Type B pancreatic cell (in vitro differentiated cells): ENCODE results near the gene UNC119B. TPM values are rescaled to one million over a fixed set of nuclear protein-coding genes. Genes with fewer than 3 reads are reported as not detected.
A peak's percentile ranks its signal among the peaks of the same experiment; 100 is the strongest.

ENCODE experiments used
- DNase-seq: peaks from one replicate; pipeline ENCODE4 v3.0.0; 2021; ENCODE audit warnings: mixed read lengths; ENCODE audit not compliant: unreplicated experiment; ENCODE audit errors: extremely low spot score
- H3K27ac Mint-ChIP-seq: 2 replicates; pipeline ENCODE4 v1.8.0; 2021; ENCODE audit warnings: mild to moderate bottlenecking, mixed read lengths
- H3K27me3 Mint-ChIP-seq: 2 replicates; pipeline ENCODE4 v1.8.0; 2021; ENCODE audit warnings: mixed read lengths
- H3K36me3 Mint-ChIP-seq: 2 replicates; pipeline ENCODE4 v1.8.0; 2021; ENCODE audit warnings: mixed read lengths
- H3K4me1 Mint-ChIP-seq: one replicate; pipeline ENCODE4 v1.8.0; 2021; ENCODE audit warnings: mixed read lengths; ENCODE audit not compliant: unreplicated experiment
- H3K4me3 Mint-ChIP-seq: 2 replicates; pipeline ENCODE4 v1.8.0; 2021; ENCODE audit warnings: mild to moderate bottlenecking, mixed read lengths
- H3K9me3 Mint-ChIP-seq: 2 replicates; pipeline ENCODE4 v1.8.0; 2021; ENCODE audit warnings: mixed read lengths
- total RNA-seq: library from RNA; stranded (reverse); gene quantifications from 2 replicates; pipeline ENCODE4 v1.2.1, GENCODE V29; 2021; ENCODE audit warnings: low replicate concordance
- TF ChIP-seq, protein P1 (sequence below): fragments of 200-600 bp; sonication (generic); conservative IDR thresholded peaks from 2 replicates; pipeline ENCODE4 v1.5.0; 2021; ENCODE audit warnings: antibody characterized with exemption, mild to moderate bottlenecking

UNC119B gene
- total RNA-seq, 1 donor from 2014 or later, result 57.2 TPM

DNA sequence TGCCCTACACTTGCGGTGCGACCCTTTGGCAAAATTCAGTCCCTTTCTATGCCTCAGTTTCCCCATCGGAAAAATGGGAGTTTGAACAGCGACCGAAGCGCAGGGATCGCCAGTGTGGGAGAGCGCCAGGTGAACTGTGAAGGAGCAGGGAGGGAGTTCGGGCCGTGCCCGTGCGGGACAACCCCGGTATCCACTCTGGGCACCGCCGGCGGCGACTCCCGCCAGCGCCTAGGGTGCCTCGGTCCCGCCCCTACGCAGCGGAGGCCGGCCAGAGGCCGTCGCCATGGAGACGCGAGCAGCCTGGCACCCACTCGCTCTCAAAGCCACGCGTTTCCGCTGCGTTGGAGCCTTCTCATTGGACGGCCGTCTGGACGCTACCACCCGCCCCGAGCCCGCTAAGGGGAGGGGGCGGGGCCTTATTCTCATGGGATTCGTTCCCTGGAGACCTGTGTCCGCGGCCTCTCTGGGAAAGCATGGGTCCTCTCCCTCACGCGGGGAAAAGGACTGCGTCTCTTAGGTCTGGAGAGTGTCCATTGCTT is 24.0 kb upstream of the UNC119B start:
- H3K9me3 Mint-ChIP-seq, result no peaks in the 10 kb centered on the region
- H3K36me3 Mint-ChIP-seq, result no peaks in the 10 kb centered on the region
- DNase-seq, result peak; percentile 94
- H3K4me3 Mint-ChIP-seq, result peak overlapping the region; percentile 97
- H3K27ac Mint-ChIP-seq, result peak overlapping the region; percentile 95
- no peaks in the 10 kb centered on the region for H3K27me3 Mint-ChIP-seq
- H3K4me1 Mint-ChIP-seq, result peaks cover 29% of the 10 kb centered on the region
- TF ChIP-seq, protein P1, sequence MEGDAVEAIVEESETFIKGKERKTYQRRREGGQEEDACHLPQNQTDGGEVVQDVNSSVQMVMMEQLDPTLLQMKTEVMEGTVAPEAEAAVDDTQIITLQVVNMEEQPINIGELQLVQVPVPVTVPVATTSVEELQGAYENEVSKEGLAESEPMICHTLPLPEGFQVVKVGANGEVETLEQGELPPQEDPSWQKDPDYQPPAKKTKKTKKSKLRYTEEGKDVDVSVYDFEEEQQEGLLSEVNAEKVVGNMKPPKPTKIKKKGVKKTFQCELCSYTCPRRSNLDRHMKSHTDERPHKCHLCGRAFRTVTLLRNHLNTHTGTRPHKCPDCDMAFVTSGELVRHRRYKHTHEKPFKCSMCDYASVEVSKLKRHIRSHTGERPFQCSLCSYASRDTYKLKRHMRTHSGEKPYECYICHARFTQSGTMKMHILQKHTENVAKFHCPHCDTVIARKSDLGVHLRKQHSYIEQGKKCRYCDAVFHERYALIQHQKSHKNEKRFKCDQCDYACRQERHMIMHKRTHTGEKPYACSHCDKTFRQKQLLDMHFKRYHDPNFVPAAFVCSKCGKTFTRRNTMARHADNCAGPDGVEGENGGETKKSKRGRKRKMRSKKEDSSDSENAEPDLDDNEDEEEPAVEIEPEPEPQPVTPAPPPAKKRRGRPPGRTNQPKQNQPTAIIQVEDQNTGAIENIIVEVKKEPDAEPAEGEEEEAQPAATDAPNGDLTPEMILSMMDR, result no peak

DNA sequence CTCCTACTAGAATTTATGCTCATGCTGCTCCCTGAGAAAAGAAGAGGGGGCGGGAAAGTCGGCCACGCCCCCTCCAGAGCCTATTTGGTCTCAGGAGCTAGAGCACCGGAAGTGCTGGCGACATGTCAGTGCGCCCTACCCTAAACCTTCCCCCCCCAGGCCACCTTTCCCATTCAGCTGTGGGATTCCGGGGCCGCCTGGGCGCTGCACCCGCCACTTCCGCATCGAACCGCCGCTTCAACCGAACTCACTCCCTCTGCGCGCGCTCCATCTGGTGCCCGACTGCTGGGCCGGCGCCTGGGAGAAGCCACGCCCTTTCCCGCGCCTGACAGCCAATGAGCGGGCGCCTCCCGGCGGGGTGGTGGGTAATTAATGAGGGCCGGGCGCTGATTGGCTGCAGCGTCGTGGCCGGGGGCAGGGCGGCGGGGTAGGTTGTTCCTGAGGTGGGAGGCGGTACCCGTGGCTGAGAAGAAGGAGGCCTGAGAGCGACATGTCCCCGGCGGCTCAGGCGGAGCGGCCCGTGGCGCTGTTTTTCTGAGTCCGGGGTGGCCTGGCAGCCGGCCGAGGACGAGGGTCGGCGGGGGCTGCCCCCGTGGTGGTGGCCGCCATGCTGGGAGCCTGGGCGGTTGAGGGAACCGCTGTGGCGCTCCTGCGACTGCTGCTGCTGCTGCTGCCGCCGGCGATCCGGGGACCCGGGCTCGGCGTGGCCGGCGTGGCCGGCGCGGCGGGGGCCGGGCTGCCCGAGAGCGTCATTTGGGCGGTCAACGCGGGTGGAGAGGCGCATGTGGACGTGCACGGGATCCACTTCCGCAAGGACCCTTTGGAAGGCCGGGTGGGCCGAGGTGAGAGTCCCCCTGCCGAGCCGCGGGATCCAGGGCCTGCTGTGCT is 23.3 kb upstream of the UNC119B start, which contains the start of gene MLEC:
Gene MLEC (plus strand): TSS at position 460 of the 888 bp plus-strand sequence. CDS start 148 bp downstream, at position 608.
- Mint-ChIP-seq H3K9me3 (no peaks in the 10 kb centered on the region), H3K36me3 (no peaks in the 10 kb centered on the region), H3K4me1 (peaks cover 37% of the 10 kb centered on the region), H3K27me3 (no peaks in the 10 kb centered on the region), H3K4me3 (peak within 1 kb of the TSS; percentile 97), H3K27ac (peak within 1 kb of the TSS; percentile 95)
- peak; percentile 99 for DNase-seq
- TF ChIP-seq, protein P1, result no peak

DNA sequence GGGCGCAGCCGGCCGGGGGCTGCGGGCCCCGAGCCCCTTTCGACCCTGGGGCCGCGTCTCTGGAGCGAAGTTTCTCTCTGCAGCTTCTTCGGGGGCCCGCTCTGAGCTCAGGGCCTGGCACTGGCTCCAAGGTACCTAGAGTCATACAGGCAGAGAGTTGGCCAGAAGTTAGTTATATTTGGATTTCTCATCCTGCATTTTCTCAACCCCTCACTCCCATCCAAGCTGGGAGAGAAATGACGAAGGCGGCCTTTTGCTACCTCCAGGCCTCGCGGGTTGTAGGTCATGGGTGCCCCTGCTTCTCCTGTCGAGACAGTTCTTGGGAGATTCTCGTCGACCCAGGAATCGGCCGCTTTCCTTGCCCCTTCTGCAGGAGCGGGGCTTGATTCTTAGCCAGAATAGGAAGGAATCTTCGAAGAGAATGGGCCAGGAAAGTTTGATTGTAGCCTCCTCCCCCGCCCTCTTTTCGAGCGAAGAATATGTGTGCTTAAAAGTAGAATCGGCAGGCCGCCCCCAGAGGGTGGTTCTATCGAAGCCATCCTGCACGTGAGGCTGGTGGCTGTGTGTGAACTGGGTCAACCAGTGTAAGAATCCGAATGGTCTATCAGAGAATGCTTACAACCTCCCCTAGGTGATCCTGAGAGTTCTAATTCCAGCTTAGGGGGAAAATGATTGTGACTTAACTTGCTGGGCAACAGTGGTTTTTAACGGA is 22.5 kb upstream of the UNC119B start:
- TF ChIP-seq, protein P1, result no peak
- H3K4me1 Mint-ChIP-seq, result peaks cover 45% of the 10 kb centered on the region
- peak overlapping the region; percentile 73 for H3K27ac Mint-ChIP-seq
- H3K27me3 Mint-ChIP-seq, result no peaks in the 10 kb centered on the region
- H3K9me3 Mint-ChIP-seq, result no peaks in the 10 kb centered on the region
- H3K4me3 Mint-ChIP-seq, result peak overlapping the region; percentile 91
- H3K36me3 Mint-ChIP-seq, result no peaks in the 10 kb centered on the region
- DNase-seq, result no peak

DNA sequence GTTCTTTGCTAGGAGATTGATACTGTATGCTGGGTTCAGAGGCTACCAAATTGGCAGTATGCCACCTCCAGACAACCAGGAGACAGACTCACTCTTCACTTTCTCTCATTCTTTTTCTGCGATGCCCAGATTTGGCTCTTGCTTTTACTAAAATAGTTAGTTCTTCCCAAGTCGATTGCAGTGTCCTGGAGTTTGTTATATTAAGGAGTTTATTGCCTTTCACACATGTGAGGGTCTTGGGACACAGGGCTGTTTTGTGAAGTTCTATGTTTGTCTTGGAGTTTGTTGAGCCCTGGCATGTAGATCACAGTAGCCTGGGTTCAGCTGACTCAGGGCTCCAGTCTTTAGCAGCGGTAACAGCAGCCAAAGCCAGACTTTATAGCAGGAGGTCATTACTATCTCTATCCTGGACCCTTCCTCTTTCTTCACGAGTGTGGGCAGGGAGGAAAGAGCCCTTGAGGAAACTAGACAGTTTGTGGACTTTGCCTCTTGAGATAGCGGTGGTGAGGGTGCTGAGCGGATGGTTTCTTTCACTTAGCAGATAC is 21.7 kb upstream of the UNC119B start:
- TF ChIP-seq, protein P1, result no peak
- no peaks in the 10 kb centered on the region for H3K9me3 Mint-ChIP-seq
- DNase-seq, result no peak

DNA sequence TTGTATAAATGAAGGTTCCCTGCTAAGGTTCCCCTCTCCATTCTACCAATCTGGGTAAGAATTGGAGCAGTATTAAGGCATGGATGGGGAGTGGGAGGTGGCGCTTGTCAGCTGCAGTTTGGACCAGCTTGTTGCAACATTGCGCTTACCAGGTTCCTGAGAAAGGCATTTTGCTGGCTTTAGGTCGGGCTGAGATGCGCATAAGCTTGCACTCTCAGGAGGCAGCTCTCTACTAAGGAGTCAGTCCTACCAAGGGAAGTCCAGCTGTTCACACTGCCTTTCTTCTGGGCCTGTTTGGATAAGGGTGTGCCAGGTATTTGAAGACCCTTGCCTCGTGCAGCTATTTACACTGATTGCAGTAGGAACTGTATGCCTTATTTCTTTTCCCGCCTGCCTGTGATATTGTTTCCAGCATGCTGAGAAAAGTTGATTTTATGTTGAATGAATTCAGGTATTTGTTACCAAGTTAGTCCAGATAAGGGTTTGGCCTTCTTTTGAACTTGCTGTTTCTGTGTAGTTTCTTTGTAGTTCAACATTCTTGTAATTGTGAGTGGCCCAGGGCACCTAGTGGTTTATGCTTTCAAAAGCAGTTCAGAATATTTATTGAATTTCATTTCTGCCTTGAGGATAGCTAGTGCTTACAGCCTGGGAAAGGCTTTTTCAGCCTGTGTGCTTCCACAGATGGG is 20.7 kb upstream of the UNC119B start:
- H3K4me3 Mint-ChIP-seq, result peak overlapping the region; percentile 91
- TF ChIP-seq, protein P1, result peak; percentile 15
- H3K9me3 Mint-ChIP-seq, result no peaks in the 10 kb centered on the region
- H3K27me3 Mint-ChIP-seq, result no peaks in the 10 kb centered on the region
- peak overlapping the region; percentile 73 for H3K27ac Mint-ChIP-seq
- DNase-seq, result no peak
- H3K36me3 Mint-ChIP-seq, result peaks cover 7% of the 10 kb centered on the region
- peaks cover 54% of the 10 kb centered on the region for H3K4me1 Mint-ChIP-seq

More for the DNA sequence above, 21.7 kb upstream of the UNC119B start:
- Mint-ChIP-seq H3K36me3 (peaks cover under 1% of the 10 kb centered on the region), H3K4me1 (peaks cover 47% of the 10 kb centered on the region), H3K27me3 (no peaks in the 10 kb centered on the region), H3K4me3 (peak overlapping the region; percentile 91), H3K27ac (peak overlapping the region; percentile 73)
